Measurements from ENCODE around the gene NXF1. TPM values are rescaled to one million over a fixed set of nuclear protein-coding genes. Genes with fewer than 3 reads are reported as not detected.
"Not testable (repeated sequence)": the region's sequence is repeated elsewhere in the genome, so short reads cannot be mapped to it uniquely, and the experiment has no call there.

NXF1 gene
- total and polyA plus RNA-seq, 2 donors (not counting 1 experiment from before 2014, with no cell fraction given) = 161 to 262 TPM

GRCh38 chr11:62830904-62831519, 25.8 kb upstream of the NXF1 start:
- Histone ChIP-seq H3K36me3 (replicated peaks in 1 of 2; ENCODE audit: control extremely low read depth in 1 of 2, control insufficient read depth in 1 of 2, extremely low read depth in 1 of 2, insufficient read depth in 2 of 2, low read length in 1 of 2) (peaks cover 4 to 45% of the 10 kb centered on the region in 2 experiments), H3K27me3 (replicated peaks in 1 of 4; ENCODE audit: control extremely low read depth in 1 of 4, control insufficient read depth in 3 of 4, insufficient read depth in 4 of 4, low read length in 3 of 4) (no peaks in the 10 kb centered on the region), H4K20me1 (ENCODE audit: control insufficient read depth, insufficient read depth, low read length, poor library complexity, severe bottlenecking) (peaks cover 36% of the 10 kb centered on the region), H3K79me2 (ENCODE audit: control insufficient read depth, insufficient read depth, low read length) (peaks cover 79% of the 10 kb centered on the region), H3K4me3 (ENCODE audit: control extremely low read depth in 1 of 5, extremely low read depth in 1 of 5, insufficient read depth in 1 of 5, low read depth in 2 of 5, low read length in 4 of 5) (peak overlapping the region; percentile 61 to 96 (median 92)), H3K27ac (ENCODE audit: low read length in 2 of 2) (peak overlapping the region; percentile 96 to 99), H3K4me2 (replicated peaks; ENCODE audit: low read depth, low read length, poor library complexity, severe bottlenecking) (peak overlapping the region; percentile 94), H2AFZ (ENCODE audit: insufficient read depth, low read depth, low read length, poor library complexity, severe bottlenecking) (peak overlapping the region; percentile 51), H3K4me1 (ENCODE audit: control insufficient read depth in 2 of 2, insufficient read depth in 2 of 2, low read length in 2 of 2) (peaks cover 16 to 30% of the 10 kb centered on the region in 2 donors), H3K9me3 (ENCODE audit: control extremely low read depth in 1 of 3, control insufficient read depth in 2 of 3, insufficient read depth in 1 of 3, low read length in 2 of 3) (no peaks in the 10 kb centered on the region), H3K9ac (ENCODE audit: low read length) (peak overlapping the region; percentile 99)
- intact Hi-C loops (cut with micrococcal nuclease) = loop anchor here (1.0 to 2.0 kb wide), 5 partner anchors 8 to 122 kb away; partner anchors contain the start of genes NXF1, TMEM179B and WDR74
- Mint-ChIP-seq H3K27ac (peak overlapping the region; percentile 97), H3K4me3 (peak overlapping the region; percentile 92), H3K9me3 (ENCODE audit: insufficient read depth) (no peaks in the 10 kb centered on the region), H3K4me1 (peaks cover 39% of the 10 kb centered on the region), H3K27me3 (no peaks in the 10 kb centered on the region)
- POLR2A ChIA-PET = interaction anchor here (0.8 to 2.4 kb wide), 12 partner anchors 9 to 240 kb away, joined by 3 to 53 read pairs (median 12); partner anchors contain the start of genes HNRNPUL2, NXF1, SLC3A2 and TMEM179B
- ATAC-seq (ENCODE audit: low read depth) (no peak), DNase-seq (no peak)
- WGBS (ENCODE audit: insufficient coverage) = under 1% methylated on average over 24 of the region's 33 CpGs
- CTCF ChIA-PET = interaction anchor here (1.3 to 2.8 kb wide), 6 partner anchors 10 to 77 kb away, joined by 4 to 14 read pairs (median 6); partner anchors contain the start of genes TMEM179B and ZBTB3
- no peak for TF ChIP-seq CTCF (IDR thresholded peaks at IDR 0.05)
- no peak for TF ChIP-seq EZH2 (IDR thresholded peaks at IDR 0.05; ENCODE audit: borderline replicate concordance, insufficient read depth, low read depth, low read length, poor library complexity, severe bottlenecking)

DNA sequence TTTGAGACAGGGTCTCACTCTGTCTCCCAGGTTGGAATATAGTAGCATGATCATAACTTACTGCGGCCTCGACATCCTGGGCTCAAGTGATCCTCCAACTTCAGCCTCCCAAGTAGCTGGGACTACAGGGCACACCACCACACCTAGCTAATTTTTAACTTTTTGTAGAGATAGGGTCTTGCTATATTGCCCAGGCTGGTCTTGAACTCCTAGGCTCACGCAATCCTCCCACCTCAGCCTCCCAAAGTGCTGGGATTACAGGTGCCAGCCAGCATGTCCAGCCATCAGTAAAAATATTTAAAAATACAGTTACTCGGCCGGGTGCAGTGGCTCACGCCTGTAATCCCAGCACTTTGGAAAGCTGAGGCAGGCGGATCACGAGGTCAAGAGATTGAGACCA, 22.9 kb upstream of the NXF1 start:
- H3K4me1 Mint-ChIP-seq = peaks cover 29% of the 10 kb centered on the region
- H2AFZ ChIP-seq (ENCODE audit: insufficient read depth, low read depth, low read length, poor library complexity, severe bottlenecking); ATAC-seq (ENCODE audit: low read depth); H3K9me3 ChIP-seq (ENCODE audit: control extremely low read depth in 1 of 3, control insufficient read depth in 2 of 3, insufficient read depth in 1 of 3, low read length in 2 of 3); H3K27ac Mint-ChIP-seq; H3K27me3 Mint-ChIP-seq; H3K4me2 ChIP-seq (replicated peaks; ENCODE audit: low read depth, low read length, poor library complexity, severe bottlenecking); H3K27me3 ChIP-seq (replicated peaks in 1 of 4; ENCODE audit: control extremely low read depth in 1 of 4, control insufficient read depth in 3 of 4, insufficient read depth in 4 of 4, low read length in 3 of 4); H3K4me3 ChIP-seq (ENCODE audit: control extremely low read depth in 1 of 5, extremely low read depth in 1 of 5, insufficient read depth in 1 of 5, low read depth in 2 of 5, low read length in 4 of 5); DNase-seq; H3K9ac ChIP-seq (ENCODE audit: low read length); intact Hi-C loops (cut with micrococcal nuclease); H3K9me3 Mint-ChIP-seq (ENCODE audit: insufficient read depth); H3K27ac ChIP-seq (ENCODE audit: low read length in 2 of 2); H3K4me3 Mint-ChIP-seq: not testable (repeated sequence)
- ChIA-PET POLR2A (interaction anchor here (0.6 to 2.1 kb wide), 2 partner anchors 12 to 28 kb away, joined by 5 to 9 read pairs; no protein-coding TSS in a partner anchor), CTCF (interaction anchor here (1.2 to 1.3 kb wide), 3 partner anchors 30 to 35 kb away, joined by 3 read pairs; no protein-coding TSS in a partner anchor)
- WGBS (ENCODE audit: insufficient coverage) = no CpG with 5 or more reads among the region's 8 CpGs
- Histone ChIP-seq H3K36me3 (replicated peaks in 1 of 2; ENCODE audit: control extremely low read depth in 1 of 2, control insufficient read depth in 1 of 2, extremely low read depth in 1 of 2, insufficient read depth in 2 of 2, low read length in 1 of 2) (peaks cover 9 to 46% of the 10 kb centered on the region in 2 experiments), H4K20me1 (ENCODE audit: control insufficient read depth, insufficient read depth, low read length, poor library complexity, severe bottlenecking) (peaks cover 43% of the 10 kb centered on the region), H3K4me1 (ENCODE audit: control insufficient read depth in 2 of 2, insufficient read depth in 2 of 2, low read length in 2 of 2) (peaks cover 16 to 26% of the 10 kb centered on the region in 2 donors), H3K79me2 (ENCODE audit: control insufficient read depth, insufficient read depth, low read length) (peaks cover 65% of the 10 kb centered on the region)

All from B cell (primary cell).